HG02840 (cell line): ENCODE results near the gene SLC26A8.
A peak's percentile ranks its signal among the peaks of the same experiment; 100 is the strongest.
"Not testable (repeated sequence)": the region's sequence is repeated elsewhere in the genome, so short reads cannot be mapped to it uniquely, and the experiment has no call there.

Experiments used
- ATAC-seq: cut with Tn5 transposase; IDR thresholded peaks from one replicate; pipeline ENCODE4 v1.9.1; 2021; ENCODE audit warnings: mild to moderate bottlenecking, moderate library complexity, moderate number of reproducible peaks; ENCODE audit not compliant: unreplicated experiment, low FRiP score

The SLC26A8 gene

DNA sequence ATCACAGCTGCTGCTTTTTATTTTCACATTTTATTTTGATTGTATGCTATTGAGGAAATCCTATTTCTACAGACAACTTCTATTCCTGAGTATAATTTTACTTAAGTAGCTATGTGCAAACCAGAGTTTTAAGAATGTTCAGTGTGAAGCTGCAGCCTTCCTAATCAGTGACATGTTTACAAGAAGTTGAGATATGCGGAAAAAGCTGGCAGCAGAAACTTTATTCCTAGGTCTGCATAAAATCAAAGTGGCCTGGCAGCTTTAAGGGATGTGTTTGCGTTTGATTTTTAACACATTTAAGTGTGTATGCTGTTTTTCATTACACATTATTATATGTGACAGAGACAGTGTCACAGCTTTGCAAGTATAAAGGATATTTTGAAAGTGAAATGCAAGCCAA, 29.4 kb upstream of the SLC26A8 start:
- no peak for ATAC-seq

DNA sequence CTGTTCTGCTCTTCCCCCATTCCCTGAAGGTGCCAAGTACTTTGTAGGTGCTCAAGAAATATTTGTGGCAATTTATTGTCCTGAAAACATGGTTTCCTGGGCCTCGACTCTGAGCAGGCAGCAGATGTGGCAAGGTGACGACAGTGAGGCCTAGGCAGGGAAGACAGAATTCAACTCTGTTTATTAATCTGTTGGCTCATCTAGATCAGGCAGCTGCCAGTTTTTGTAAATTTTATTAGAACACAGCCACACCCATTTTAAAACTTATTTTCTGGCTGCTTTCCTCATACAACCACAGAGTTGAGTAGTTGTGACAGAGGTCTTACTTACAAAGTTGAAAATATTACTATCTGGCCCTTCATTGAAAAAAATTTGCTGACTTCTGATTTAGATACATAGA, 27.7 kb upstream of the SLC26A8 start:
- no peak for ATAC-seq

DNA sequence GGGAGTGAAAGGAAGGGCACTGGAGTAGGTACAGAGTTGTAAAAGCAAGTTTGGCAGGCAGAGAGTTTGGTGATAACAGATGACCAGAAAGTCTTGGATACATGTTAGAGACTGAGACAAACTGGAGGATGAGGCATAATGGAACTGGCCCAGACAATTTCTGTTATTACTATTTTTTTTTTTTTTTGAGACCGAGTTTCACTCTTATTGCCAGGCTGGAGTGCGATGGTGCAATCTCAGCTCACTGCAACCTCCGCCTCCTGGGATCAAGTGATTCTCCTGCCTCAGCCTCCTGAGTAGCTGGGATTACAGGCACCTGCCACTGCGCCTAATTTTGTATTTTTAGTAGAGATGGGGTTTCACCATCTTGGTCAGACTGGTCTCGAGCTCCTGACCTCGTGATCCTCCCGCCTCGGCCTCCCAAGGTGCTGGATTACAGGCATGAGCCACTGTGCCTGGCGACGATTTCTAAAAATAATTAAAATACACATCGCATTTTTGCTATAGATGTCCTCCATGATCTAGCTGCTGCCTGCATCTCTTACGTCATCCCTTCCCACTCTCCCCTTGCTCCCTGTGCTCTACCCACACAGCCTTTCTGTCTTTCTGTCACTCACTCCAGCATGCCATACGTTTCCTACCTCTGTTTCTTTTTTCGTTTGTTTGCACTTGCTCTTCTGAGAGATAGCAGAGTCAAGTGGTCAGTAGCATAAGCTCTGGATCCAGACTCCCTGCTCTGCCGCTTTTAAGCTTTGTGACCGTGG, 26.7 kb upstream of the SLC26A8 start:
- ATAC-seq: no peak

DNA sequence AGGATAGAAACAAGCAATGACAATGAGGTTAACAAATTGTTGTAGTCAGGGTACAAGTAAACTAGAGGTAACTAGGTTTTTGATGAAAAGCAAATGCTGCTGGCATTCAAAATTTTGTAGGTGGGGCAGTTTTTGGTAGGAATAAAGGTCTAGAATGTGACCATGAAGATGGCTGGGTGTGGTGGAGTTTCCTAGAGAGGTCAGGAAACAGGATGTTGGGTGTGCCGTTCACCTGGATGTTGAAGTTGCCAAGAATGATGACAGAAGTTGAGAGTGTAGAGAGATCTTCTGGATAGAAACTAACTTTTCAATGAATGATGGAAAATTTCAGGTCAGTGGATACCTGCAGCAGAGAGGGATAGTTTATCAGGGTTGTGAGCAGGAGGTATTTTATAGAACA, 25.9 kb upstream of the SLC26A8 start:
- ATAC-seq: no peak

DNA sequence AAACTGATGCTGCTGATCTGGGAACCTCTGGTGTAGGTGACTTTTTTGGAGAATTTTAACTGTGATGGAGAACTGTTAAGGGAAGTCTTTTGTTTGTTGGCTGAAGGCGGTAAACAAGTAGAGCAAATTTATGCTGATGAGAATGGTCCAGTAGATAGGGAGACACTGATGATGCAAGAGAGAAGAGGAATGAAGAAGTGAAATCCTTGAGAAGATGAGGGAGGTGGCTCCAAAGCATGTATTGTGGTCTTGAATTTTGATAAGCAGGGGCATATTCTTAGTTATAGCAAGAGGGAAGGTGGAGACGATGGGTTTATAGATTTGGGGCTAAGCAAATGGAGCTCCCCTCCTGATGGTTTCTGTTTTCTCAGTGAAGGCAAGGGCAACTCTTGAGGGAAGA, 25.1 kb upstream of the SLC26A8 start:
- no peak for ATAC-seq

DNA sequence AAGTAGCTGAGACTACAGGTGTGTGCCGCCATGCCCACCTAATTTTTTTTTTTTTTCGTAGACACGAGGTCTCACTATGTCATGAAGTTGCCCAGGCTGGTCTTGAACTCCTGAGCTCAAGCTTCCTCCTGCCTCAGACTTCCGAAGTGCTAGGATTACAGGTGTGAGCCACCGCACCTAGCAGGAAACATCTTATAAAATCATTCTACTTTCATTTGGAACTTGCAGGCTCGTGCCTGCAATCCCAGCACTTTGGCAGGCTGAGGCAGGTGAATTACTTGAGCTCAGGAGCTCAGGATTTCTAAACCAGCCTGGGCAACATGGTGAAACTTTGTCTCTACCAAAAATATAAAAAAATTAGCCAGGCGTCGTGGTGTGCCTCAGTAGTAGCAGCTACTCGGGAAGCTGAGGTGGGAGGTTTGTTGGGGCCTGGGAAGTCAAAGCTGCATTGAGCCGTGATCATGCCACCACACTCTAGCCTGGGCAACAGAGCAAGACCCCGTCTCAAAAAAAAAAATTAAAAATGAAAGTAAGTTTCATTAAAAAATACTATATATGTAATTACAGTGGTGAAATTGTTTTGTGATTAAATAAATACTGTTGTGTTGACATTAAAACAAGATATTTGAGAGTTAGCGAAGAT, 18.3 kb upstream of the SLC26A8 start:
- ATAC-seq: no peak

DNA sequence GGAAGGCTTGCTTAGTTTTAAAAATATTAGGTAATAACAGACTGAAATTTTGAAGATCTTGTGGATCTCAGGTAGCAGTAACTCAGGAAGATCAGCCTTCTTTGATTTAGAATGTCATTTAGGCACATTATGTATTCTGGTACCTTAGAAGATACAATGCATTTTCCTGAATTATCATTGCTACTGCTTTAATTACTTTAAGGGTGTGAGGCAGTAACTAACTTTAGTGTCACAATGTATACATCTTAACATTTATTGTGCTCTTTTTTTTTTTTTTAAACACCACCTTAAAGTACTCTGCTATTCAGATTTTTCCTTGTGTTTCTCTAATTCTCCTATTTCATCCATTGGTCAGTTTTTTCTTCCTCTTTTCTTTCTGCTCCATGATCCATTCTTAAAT, 16.5 kb upstream of the SLC26A8 start:
- ATAC-seq: no peak

DNA sequence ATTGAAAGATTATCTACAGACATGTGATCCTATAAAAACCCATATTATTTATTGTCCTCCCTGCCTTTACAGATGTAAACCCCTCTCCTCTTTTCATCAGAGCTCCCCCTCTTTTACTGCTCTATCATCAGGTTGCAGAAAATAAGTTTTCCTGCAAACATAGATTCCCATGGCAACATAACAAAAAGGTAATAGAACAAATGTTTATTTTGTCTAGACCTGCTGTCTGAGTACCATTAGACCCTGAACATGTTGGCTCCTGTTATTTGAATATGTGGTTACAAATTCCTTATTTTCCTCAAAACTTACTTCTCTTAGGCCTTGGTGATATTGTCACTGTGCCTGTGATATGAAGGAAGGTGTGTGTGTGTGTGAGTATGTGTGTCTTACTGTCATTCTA, 14.7 kb upstream of the SLC26A8 start:
- ATAC-seq: no peak

DNA sequence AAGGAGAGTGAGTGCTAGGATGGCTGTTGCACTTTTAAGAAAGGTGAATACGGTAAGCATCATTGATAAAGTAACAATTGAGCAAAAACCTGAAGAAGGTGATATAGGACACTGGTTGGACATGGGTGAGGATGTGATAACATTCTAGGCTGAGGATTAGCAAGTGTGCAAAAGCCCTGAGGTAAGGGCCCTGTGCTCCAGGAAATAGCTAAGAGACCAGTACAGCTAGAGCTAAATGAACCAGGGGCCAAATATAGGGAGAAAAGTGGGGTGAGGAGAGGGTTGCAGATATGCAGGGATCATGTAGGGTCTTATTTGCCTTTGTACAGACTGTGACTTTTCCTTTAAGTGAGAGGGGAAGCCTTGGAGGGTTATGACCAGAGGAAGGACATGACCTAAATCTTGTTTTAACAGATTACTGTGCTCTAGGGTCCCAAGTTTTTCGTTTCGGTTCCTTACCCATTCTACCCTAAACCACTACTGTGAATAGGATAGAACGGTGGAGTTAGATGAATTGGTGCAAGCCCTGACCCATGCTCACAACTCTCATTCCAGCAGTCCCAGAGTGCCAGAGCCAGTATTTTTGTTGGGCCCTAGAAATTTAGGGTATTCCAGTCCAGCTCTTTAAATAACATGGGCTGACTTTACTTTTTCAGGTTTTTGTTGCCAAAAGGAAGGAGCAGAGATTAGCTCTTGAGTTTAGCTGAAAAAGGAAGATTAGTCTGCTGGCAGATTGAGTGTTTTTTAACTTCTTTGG, 13.9 kb upstream of the SLC26A8 start:
- no peak for ATAC-seq

DNA sequence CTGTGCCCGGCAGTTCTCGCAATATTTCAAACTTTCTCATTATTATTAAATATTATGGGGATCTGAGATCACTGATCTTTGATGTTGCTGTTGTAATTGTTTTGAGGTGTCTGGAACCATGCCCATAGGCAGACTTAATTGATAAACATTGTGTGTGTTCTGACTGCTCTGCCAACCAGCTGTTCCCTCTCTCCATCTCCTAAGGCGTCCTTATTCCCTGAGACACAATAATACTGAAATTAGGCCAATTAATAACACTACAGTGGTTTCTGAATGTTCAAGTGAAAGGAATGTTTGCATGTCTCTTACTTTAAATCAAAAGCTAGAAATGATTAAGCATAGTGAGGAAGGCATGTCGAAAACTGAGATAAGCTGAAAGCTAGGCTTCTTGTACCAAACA, 10.8 kb upstream of the SLC26A8 start:
- no peak for ATAC-seq

DNA sequence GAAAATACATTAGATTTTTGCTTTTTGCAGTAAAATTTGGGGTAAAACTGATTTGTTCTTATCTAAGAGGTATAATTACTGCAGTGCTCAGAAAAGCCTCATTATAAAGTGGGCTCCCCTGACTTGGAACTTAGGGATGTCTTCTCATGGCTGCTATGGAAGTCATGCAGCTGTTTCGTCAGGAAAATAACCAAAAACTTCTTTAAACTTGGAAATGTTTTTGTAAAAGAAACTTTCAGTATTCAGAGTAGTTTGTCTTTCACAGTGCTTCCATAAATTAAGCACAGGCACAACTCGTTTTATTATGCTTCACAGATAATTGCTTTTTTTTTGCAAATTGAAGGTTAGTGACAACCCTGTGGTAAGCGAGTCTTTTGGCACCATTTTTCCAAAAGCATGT, 10.0 kb upstream of the SLC26A8 start:
- ATAC-seq: no peak

DNA sequence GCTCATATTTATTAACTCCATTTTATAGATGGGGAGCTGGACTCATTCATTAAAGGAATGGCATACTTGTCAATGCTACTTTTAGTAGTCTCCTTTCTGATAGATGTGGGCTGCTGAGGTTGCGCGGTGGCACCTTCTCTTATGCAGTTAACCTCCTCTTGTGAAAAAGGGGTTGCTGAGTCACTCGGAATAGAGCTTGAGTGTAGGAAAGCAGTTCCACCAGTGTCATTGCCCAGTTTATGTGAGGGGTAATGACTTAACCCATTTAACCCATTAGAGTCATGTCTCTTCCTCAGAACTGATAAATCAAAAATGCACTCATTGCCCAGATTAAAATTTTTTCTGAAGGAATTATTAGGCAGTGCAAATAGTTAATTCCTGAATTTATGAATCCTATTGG, 9.5 kb upstream of the SLC26A8 start:
- ATAC-seq: no peak

DNA sequence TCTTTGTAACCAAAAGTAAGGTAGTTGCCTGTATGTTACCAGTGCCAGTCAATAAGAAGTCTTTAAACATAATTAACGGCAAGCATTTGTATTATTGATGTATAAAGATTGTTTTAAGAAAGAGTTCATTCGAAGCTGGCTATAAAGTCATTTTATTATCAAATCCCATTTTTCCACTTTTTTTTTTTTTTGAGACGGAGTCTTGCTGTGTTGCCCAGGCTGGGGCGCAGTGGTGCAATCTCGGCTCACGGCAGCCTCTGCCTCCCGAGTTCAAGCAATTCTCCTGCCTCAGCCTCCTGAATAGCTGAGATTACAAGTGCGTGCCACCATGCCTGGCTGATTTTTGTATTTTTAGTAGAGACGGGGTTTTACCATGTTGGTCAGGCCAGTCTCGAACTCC, 8.7 kb upstream of the SLC26A8 start:
- not testable (repeated sequence) for ATAC-seq

DNA sequence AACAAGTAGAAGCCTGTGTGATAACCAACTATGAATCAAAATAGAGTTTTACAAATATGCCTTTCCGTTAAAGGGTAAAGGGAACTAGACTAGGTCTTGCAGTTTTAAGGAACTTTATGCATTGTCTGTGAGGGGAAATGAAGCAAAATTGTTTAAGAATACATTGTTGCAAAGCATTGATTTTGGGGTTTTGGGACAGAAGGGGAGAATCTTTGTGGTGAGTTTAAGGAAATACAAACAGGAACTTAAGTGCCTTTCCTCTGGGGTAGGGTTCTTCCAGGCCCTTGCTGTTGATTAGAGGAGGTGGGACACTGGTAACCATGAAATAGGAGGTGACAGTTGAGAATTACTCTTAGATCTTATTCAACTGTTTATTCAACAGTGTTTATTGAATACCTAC, 7.8 kb upstream of the SLC26A8 start:
- no peak for ATAC-seq

DNA sequence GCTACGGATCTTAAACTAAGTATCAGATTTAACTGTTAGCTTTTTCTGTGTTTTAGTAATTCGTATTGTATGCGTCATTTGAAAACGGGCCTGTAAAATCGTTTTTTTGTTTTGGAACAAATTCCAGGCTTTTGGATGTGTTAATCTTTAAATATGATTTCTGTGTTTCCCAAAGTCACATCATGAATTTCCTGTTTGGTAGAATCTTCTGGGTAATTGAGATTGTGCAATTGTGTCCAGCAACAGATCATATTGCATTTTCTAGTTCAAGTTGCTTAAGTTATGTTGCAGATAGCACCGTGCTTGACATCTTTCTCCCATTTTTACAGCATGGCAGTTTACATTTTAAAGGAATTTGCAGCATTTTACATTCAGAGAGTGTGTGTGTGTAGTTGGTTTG, 5.0 kb upstream of the SLC26A8 start:
- ATAC-seq: no peak

DNA sequence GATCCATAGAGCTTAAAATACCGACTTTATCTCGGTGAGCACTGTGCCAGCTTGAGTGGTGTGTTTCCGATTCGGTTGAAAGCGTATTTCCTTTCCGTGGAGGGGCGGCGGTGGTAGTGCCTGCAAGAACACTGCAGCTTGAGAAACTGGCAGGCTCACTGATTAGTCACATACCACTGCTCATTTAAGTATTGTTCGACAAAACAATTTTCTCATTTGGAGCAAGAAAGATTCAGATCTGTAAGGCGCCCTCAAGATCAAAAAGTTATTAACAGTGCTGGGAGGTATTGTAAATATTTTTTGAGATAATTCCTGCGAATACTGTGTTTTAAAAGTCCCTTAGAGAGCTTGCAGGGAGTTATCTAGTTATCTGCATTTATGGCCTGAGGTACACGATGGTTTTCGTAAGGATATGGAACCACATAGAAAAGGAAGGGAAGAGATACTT, 4.5 kb upstream of the SLC26A8 start:
- no peak for ATAC-seq

DNA sequence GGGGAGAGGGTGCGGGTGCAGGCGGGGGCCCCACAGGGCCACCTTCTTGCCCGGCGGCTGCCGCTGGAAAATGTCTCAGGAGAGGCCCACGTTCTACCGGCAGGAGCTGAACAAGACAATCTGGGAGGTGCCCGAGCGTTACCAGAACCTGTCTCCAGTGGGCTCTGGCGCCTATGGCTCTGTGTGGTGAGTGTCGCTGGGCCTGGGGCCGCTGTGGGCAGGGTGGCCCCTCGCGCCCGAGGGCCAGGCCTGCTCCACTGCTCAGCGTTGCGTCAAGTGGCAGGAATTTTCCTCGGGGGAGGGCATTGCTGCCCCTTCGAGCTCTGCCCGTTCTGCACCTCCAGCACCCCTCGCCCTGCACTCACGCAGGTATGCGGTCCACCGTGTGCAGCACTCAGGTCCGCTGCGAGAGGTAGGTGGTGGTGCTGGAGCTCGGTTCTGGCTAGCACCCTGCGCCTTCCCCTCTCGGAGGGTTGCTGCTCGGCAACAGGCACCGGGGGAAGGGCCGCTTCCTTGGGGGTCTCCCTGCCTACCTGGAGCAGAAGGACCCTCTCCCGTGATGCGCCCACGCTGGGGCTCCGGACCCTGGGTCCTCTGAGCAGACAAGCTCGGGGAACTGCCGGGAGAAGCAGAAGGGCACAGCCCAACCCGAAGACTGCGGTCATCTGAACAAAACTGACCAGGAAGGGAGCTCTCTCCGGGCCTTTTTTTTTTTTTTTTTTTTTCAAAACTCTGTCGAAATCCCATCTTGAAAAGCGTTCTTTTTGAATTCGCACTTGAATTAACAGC, 3.8 kb upstream of the SLC26A8 start:
- peak; percentile 21 for ATAC-seq

DNA sequence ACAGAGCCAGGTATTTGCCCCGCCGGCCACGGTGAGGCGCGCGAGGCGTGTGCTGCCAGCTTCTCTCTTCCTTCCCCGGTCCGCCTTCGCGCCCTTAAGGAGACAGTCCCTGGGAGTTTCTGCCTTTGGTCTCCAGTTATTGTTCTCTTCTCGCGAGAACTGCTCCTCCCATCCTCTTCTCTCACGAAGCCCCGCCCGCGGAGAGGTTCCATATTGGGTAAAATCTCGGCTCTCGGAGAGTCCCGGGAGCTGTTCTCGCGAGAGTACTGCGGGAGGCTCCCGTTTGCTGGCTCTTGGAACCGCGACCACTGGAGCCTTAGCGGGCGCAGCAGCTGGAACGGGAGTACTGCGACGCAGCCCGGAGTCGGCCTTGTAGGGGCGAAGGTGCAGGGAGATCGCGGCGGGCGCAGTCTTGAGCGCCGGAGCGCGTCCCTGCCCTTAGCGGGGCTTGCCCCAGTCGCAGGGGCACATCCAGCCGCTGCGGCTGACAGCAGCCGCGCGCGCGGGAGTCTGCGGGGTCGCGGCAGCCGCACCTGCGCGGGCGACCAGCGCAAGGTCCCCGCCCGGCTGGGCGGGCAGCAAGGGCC, 3.2 kb upstream of the SLC26A8 start, which contains the start of gene MAPK14:
MAPK14 (plus strand) TSS at position 308 of the 587 bp plus-strand sequence. CDS start 350 bp downstream, outside the sequence.
- ATAC-seq: peak; percentile 93

DNA sequence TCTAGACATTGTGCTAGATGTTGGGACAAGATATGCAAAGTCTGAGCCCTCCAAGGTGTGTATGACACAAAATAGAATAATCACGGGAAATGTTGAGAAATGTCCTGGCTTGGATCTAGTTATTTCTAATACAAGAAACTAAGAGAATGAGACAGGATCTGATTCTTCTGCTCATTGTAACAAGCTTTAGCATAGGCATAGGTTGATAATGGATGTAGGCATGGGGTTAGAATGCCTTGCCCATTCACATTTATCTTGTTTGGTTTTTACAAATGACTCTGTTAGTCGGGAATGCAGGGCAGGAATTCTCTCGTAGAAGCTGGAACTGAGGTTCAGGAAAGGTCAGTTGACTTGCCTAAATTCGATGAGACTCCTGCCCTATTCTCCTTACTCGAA, 1.5 kb upstream of the SLC26A8 start:
- ATAC-seq: no peak

DNA sequence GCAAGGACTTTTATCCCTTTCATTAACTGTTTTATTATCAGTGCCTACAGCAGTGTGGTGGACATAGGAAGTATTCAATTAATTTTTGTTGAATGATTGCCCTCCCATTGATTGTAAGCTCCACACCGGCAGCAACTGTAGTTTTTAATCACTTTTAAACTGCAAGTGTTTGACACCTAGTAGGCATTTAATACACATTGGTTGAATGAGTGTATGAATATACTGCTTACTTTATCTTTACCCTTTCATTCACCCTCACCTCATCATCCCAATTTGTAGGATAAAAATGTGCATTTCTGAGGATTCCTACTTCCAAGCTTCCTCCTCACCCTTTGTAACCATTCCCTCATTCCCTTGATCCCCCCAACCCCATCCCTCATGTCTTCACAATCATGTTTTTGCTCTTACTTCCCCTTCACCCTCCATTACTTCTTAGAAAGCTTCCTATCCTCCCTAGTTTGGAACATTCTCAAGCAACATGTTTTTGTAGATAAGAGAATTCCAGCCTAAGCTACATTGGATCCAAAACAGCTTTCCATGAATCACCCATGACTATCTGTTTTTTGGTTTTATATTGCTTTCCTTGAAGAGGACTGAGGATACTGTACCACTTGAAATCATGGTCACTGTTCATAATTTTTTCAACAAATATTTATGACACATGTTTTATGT, 955 bp upstream of the SLC26A8 start:
- ATAC-seq: no peak
